K562 (cell line): ENCODE results near the gene GRIN2A. TPM values are rescaled to one million over a fixed set of nuclear protein-coding genes. Genes with fewer than 3 reads are reported as not detected.

Experiments used
- BRD9 ChIP-seq: fragments of 450-650 bp; IDR thresholded peaks from 2 replicates; pipeline ENCODE4 v1.6.1; 2018; ENCODE audit warnings: low read depth; ENCODE audit not compliant: partially characterized antibody
- REST ChIP-seq, 2 experiments: fragments of 450-650 bp; formaldehyde crosslinking in 1 of 2; IDR thresholded peaks; 2 replicates each; pipeline versions ENCODE4 v1.4.0 to v1.6.1; 2014 to 2020; ENCODE audit warnings: mild to moderate bottlenecking in 2 of 2, borderline replicate concordance in 1 of 2, low read depth in 1 of 2
- SRF ChIP-seq, 2 experiments: fragments of 250-450, 450-650 bp in 1 of 2; sonication (Bioruptor Pico) in 1 of 2; sonication (generic) in 1 of 2; formaldehyde crosslinking; IDR thresholded peaks; 2 replicates each; pipeline versions ENCODE4 v1.5.0 to v1.5.1; 2020 to 2022; ENCODE audit warnings: mild to moderate bottlenecking in 1 of 2, missing genetic modification reagents in 1 of 2
- ZC3H4 ChIP-seq: sonication (generic); formaldehyde crosslinking; IDR thresholded peaks from 2 replicates; pipeline ENCODE4 v1.9.0; 2021; ENCODE audit warnings: missing genetic modification reagents, borderline replicate concordance
- ZNF165 ChIP-seq: fragments of 250-450 bp; sonication (Bioruptor Pico); IDR thresholded peaks from 2 replicates; pipeline ENCODE4 v1.4.0; 2020; ENCODE audit warnings: borderline replicate concordance
- ZNF398 ChIP-seq: fragments of 250-450 bp; sonication (Bioruptor Pico); IDR thresholded peaks from 2 replicates; pipeline ENCODE4 v1.8.0; 2021; ENCODE audit warnings: moderate library complexity, mild to moderate bottlenecking, inconsistent platforms
- polyA plus RNA-seq, 8 experiments: library from polyadenylated mRNA; depleted of rRNA in 4 of 8; stranded (reverse) in 5 of 8; unstranded in 3 of 8; fragments of >200 nt; fragmentation: Nextera tagmentation in 2 of 8; fragmentation: Illumina TruSeq in 1 of 8; extraction: Ambion mirVana in 2 of 8; extraction: Trizol in 1 of 8; gene quantifications; 2 replicates each; pipeline versions ENCODE4 v1.2.1 to v1.2.3, GENCODE V29; 2011 to 2014; ENCODE audit warnings: inconsistent platforms in 1 of 8, missing spikeins in 1 of 8
- total RNA-seq, 7 experiments: library from RNA; depleted of rRNA in 6 of 7; stranded (reverse); fragments of >200 nt in 6 of 7; fragmentation: Illumina TruSeq in 2 of 7; extraction: Trizol in 2 of 7; gene quantifications; 2 replicates each; pipeline versions ENCODE4 v1.2.1 to v1.2.3, GENCODE V29; 2011 to 2021; ENCODE audit warnings: low replicate concordance in 1 of 7

Gene GRIN2A
- total and polyA plus RNA-seq, 9 of the 15 experiments (the other 6 are each of a cell fraction or from before 2014, with no cell fraction given) = not detected

GRCh38 chr16:9836118-9836736 is 346.0 kb downstream of the GRIN2A start (continued):
- TF ChIP-seq ZNF165 (CRISPR knock-in tag) = no peak
- TF ChIP-seq BRD9 = no peak
- no peak for TF ChIP-seq ZNF398 (CRISPR knock-in tag)
- peak; percentile 98 for TF ChIP-seq REST (IDR thresholded peaks at IDR 0.05; ENCODE audit: borderline replicate concordance)
- TF ChIP-seq REST (CRISPR knock-in tag; IDR thresholded peaks at IDR 0.05; ENCODE audit: low read depth) = peak; percentile 89
- TF ChIP-seq SRF (CRISPR knock-in tag; IDR thresholded peaks at IDR 0.05) = no peak
- TF ChIP-seq ZC3H4 (CRISPR knock-in tag) = no peak
